ENCODE measurements around the gene EXPH5. TPM values are rescaled to one million over a fixed set of nuclear protein-coding genes. Genes with fewer than 3 reads are reported as not detected.

EXPH5 gene
- total and polyA plus RNA-seq, 2 donors (not counting 3 experiments of a cell fraction or from before 2014, with no cell fraction given) = 0.03 to 0.09 TPM

DNA sequence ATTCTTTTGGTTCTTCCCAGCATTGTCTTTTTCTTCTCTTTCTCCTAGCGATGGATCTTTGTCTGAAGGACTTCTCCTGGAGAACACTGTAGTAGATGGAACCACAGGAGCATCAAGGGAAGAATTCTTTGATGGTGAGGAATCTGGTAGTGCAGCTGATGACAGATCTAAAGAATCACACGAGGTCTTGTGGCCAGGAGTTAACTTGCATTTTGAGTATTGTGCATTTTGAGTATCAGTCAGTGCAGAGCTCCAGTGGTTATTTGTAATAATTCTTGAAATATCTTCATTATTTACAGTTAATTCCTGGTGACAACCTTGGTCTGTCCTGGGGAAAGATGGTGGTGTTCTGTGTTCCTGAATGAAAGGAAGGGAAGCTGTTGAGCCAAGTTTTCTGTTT lies 80.9 kb downstream of the EXPH5 start:
- no peaks in the 10 kb centered on the region for H3K4me1 ChIP-seq (ENCODE audit: control insufficient read depth, extremely low read depth, insufficient read depth, low read length)
- no peaks in the 10 kb centered on the region for H3K9me1 ChIP-seq (replicated peaks; ENCODE audit: control insufficient read depth, extremely low read depth, insufficient read depth, low read length)
- FAIRE-seq (no peak), DNase-seq (ENCODE audit: low read depth, low spot score) (no peak)
- dilution Hi-C loops (cut with MboI; ENCODE audit: extremely low pct_ligation_motif_present, low sequenced_read_pairs) = no loop called here
- CTCF ChIA-PET = no interaction called here
- intact Hi-C loops (cut with micrococcal nuclease) = no loop called here
- TF ChIP-seq MYC (IDR thresholded peaks at IDR 0.05; ENCODE audit: low read depth, low read length) = no peak
- no peak for TF ChIP-seq POLR2AphosphoS5 (IDR thresholded peaks at IDR 0.05; ENCODE audit: insufficient read depth, low read depth, low read length)
- TF ChIP-seq EZH2 (IDR thresholded peaks at IDR 0.05; ENCODE audit: borderline replicate concordance, low read depth, low read length, severe bottlenecking) = no peak
- TF ChIP-seq FOS (IDR thresholded peaks at IDR 0.05; ENCODE audit: borderline replicate concordance, insufficient read depth, low read length) = no peak
- TF ChIP-seq JUN (IDR thresholded peaks at IDR 0.05; ENCODE audit: borderline replicate concordance, insufficient read depth, insufficient read length, low read depth) = no peak
- no peak for TF ChIP-seq GATA2 (IDR thresholded peaks at IDR 0.05; ENCODE audit: insufficient read depth, insufficient read length, low read depth, low read length)
- TF ChIP-seq, protein P1, sequence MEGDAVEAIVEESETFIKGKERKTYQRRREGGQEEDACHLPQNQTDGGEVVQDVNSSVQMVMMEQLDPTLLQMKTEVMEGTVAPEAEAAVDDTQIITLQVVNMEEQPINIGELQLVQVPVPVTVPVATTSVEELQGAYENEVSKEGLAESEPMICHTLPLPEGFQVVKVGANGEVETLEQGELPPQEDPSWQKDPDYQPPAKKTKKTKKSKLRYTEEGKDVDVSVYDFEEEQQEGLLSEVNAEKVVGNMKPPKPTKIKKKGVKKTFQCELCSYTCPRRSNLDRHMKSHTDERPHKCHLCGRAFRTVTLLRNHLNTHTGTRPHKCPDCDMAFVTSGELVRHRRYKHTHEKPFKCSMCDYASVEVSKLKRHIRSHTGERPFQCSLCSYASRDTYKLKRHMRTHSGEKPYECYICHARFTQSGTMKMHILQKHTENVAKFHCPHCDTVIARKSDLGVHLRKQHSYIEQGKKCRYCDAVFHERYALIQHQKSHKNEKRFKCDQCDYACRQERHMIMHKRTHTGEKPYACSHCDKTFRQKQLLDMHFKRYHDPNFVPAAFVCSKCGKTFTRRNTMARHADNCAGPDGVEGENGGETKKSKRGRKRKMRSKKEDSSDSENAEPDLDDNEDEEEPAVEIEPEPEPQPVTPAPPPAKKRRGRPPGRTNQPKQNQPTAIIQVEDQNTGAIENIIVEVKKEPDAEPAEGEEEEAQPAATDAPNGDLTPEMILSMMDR (IDR thresholded peaks at IDR 0.05; ENCODE audit: extremely low read depth in 1 of 2, insufficient read depth in 1 of 2, low read depth in 1 of 2, low read length in 2 of 2) = no peak
- no peak for TF ChIP-seq POLR2A (IDR thresholded peaks at IDR 0.05; ENCODE audit: low read depth, low read length)
- TF ChIP-seq, protein P2, sequence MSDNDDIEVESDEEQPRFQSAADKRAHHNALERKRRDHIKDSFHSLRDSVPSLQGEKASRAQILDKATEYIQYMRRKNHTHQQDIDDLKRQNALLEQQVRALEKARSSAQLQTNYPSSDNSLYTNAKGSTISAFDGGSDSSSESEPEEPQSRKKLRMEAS (IDR thresholded peaks at IDR 0.05; ENCODE audit: insufficient read depth, insufficient read length) = no peak
- no peak overlapping the region for H3K9ac ChIP-seq (replicated peaks; ENCODE audit: extremely low read depth, insufficient read depth, low read length)
- H3K27me3 ChIP-seq (ENCODE audit: control insufficient read depth in 2 of 2, insufficient read depth in 2 of 2, low read length in 2 of 2) = peaks cover 11 to 13% of the 10 kb centered on the region in 2 experiments
- BruUV-seq (replicated peaks) = no TSS peak
- no peak overlapping the region for H3K4me3 ChIP-seq (replicated peaks in 1 of 3; ENCODE audit: insufficient read depth in 1 of 3, low read depth in 1 of 3, low read length in 3 of 3)
- no peak overlapping the region for H3K27ac ChIP-seq (ENCODE audit: insufficient read depth, low read depth, low read length)
- no peaks in the 10 kb centered on the region for H3K79me2 ChIP-seq (ENCODE audit: control insufficient read depth, insufficient read depth, low read length)
- H2AFZ ChIP-seq (ENCODE audit: low read depth, low read length) = no peak overlapping the region
- no peak overlapping the region for H3K4me2 ChIP-seq (ENCODE audit: insufficient read depth, low read length)
- no peaks in the 10 kb centered on the region for H4K20me1 ChIP-seq (replicated peaks; ENCODE audit: control insufficient read depth, extremely low read depth, insufficient read depth, low read length)
- no peaks in the 10 kb centered on the region for H3K9me3 ChIP-seq (replicated peaks; ENCODE audit: control insufficient read depth, insufficient read depth, low read length)
- POLR2A ChIA-PET = no interaction called here
- H3K36me3 ChIP-seq (ENCODE audit: control insufficient read depth in 2 of 2, extremely low read depth in 1 of 2, insufficient read depth in 2 of 2, low read length in 2 of 2) = no peaks in the 10 kb centered on the region
